GM12878 (cell line): Measurements from ENCODE around the gene IER2. TPM values are rescaled to one million over a fixed set of nuclear protein-coding genes. Genes with fewer than 3 reads are reported as not detected.

ENCODE experiments used
- ATF3 ChIP-seq: IDR thresholded peaks from 2 replicates; pipeline ENCODE4 v1.6.1; 2011; ENCODE audit warnings: low read depth, mild to moderate bottlenecking, low read length, moderate library complexity, borderline replicate concordance; ENCODE audit errors: extremely low read depth
- BCL11A ChIP-seq: IDR thresholded peaks from 2 replicates; pipeline ENCODE4 v1.6.1; 2011; ENCODE audit warnings: low read depth, low read length
- BHLHE40 ChIP-seq, 2 experiments: fragments of 450-650 bp in 1 of 2; IDR thresholded peaks; 2 replicates each; pipeline ENCODE4 v1.6.1; 2011 to 2017; ENCODE audit warnings: low read depth in 2 of 2, borderline replicate concordance in 1 of 2, improper control_type of control experiment in 1 of 2, low read length in 1 of 2, mild to moderate bottlenecking in 1 of 2
- CBFB ChIP-seq: IDR thresholded peaks from 2 replicates; pipeline ENCODE4 v1.6.1; 2016; ENCODE audit warnings: antibody characterized with exemption, low read depth
- CREB1 ChIP-seq: IDR thresholded peaks from 2 replicates; pipeline ENCODE4 v1.6.1; 2012; ENCODE audit warnings: low read depth, mild to moderate bottlenecking, inconsistent platforms
- CREM ChIP-seq: IDR thresholded peaks from 2 replicates; pipeline ENCODE4 v1.6.1; 2014; ENCODE audit warnings: antibody characterized with exemption, low read depth
- CTCF ChIP-seq, 3 experiments: IDR thresholded peaks in 2 of 3; conservative IDR thresholded peaks in 1 of 3; 2 replicates each; pipeline ENCODE4 v1.5.1; 2011; ENCODE audit warnings: low read depth in 3 of 3, low read length in 3 of 3, mild to moderate bottlenecking in 3 of 3, control low read depth in 2 of 3, moderate library complexity in 2 of 3, inconsistent platforms in 1 of 3, mixed read lengths in 1 of 3; ENCODE audit not compliant: control insufficient read depth in 2 of 3, insufficient read depth in 1 of 3; ENCODE audit errors: extremely low read depth in 1 of 3
- EGR1 ChIP-seq, 2 experiments: IDR thresholded peaks; 1 replicate in 1 of 2; 2 replicates in 1 of 2; pipeline ENCODE4 v1.6.1; 2011 to 2012; ENCODE audit warnings: low read depth in 2 of 2, low read length in 2 of 2, borderline replicate concordance in 1 of 2, mild to moderate bottlenecking in 1 of 2, moderate library complexity in 1 of 2
- IKZF1 ChIP-seq: fragments of 450-650 bp; conservative IDR thresholded peaks from 2 replicates; pipeline ENCODE4 v1.6.1; 2017; ENCODE audit warnings: antibody characterized with exemption, mild to moderate bottlenecking
- IKZF2 ChIP-seq, 2 experiments: fragments of 450-650 bp; IDR thresholded peaks; 2 replicates each; pipeline ENCODE4 v1.6.1; 2017; ENCODE audit warnings: mild to moderate bottlenecking in 2 of 2, moderate library complexity in 2 of 2
- MEF2A ChIP-seq: IDR thresholded peaks from 2 replicates; pipeline ENCODE4 v1.6.1; 2011; ENCODE audit warnings: low read depth, mild to moderate bottlenecking, low read length, moderate library complexity; ENCODE audit not compliant: insufficient read depth
- MEF2B ChIP-seq: fragments of 450-650 bp; IDR thresholded peaks from 2 replicates; pipeline ENCODE4 v1.6.1; 2018; ENCODE audit warnings: mild to moderate bottlenecking, moderate library complexity; ENCODE audit not compliant: partially characterized antibody, poor library complexity, severe bottlenecking
- NBN ChIP-seq: fragments of 450-650 bp; IDR thresholded peaks from 2 replicates; pipeline ENCODE4 v1.6.1; 2016
- NR2F1 ChIP-seq: fragments of 450-650 bp; conservative IDR thresholded peaks from 2 replicates; pipeline ENCODE4 v1.6.1; 2017; ENCODE audit warnings: mild to moderate bottlenecking
- RCOR1 ChIP-seq: conservative IDR thresholded peaks from 2 replicates; pipeline ENCODE4 v1.6.1; 2012; ENCODE audit warnings: low read depth, low read length, improper control_type of control experiment
- RUNX3 ChIP-seq: IDR thresholded peaks from 2 replicates; pipeline ENCODE4 v1.6.1; 2012; ENCODE audit warnings: low read length, inconsistent platforms
- SKIL ChIP-seq: fragments of 450-650 bp; IDR thresholded peaks from 2 replicates; pipeline ENCODE4 v1.6.1; 2017; ENCODE audit warnings: mild to moderate bottlenecking, low read depth, inconsistent platforms; ENCODE audit not compliant: poor library complexity, severe bottlenecking
- TCF3 ChIP-seq: IDR thresholded peaks from 2 replicates; pipeline ENCODE4 v1.6.1; 2012; ENCODE audit warnings: low read depth, mild to moderate bottlenecking, low read length, borderline replicate concordance; ENCODE audit not compliant: insufficient read depth
- YY1 ChIP-seq: IDR thresholded peaks from 2 replicates; pipeline ENCODE4 v1.6.1; 2011; ENCODE audit warnings: low read depth, mild to moderate bottlenecking, low read length
- ZBED1 ChIP-seq: IDR thresholded peaks from 2 replicates; pipeline ENCODE4 v1.6.1; 2016; ENCODE audit warnings: borderline replicate concordance
- ZBTB11 ChIP-seq: fragments of 450-650 bp; formaldehyde crosslinking; IDR thresholded peaks from 2 replicates; pipeline ENCODE4 v1.5.0; 2022; ENCODE audit warnings: mild to moderate bottlenecking, missing genetic modification characterization
- polyA plus RNA-seq, 11 experiments: library from polyadenylated mRNA; depleted of rRNA in 4 of 11; unstranded in 6 of 11; stranded (reverse) in 5 of 11; fragments of >200 nt; fragmentation: Nextera tagmentation in 4 of 11; fragmentation: Illumina TruSeq in 1 of 11; extraction: Ambion mirVana in 4 of 11; extraction: Trizol in 1 of 11; gene quantifications; 1 replicate in 1 of 11; 2 replicates in 10 of 11; pipeline versions ENCODE4 v1.2.1 to v1.2.3, GENCODE V29; 2011 to 2016; ENCODE audit warnings: inconsistent platforms in 2 of 11, missing spikeins in 2 of 11, low read depth in 1 of 11
- total RNA-seq, 4 experiments: library from RNA; depleted of rRNA in 3 of 4; stranded (reverse); fragments of >200 nt in 3 of 4; fragmentation: Illumina TruSeq in 1 of 4; extraction: Trizol in 1 of 4; gene quantifications; 2 replicates each; pipeline versions ENCODE4 v1.2.1 to v1.2.3, GENCODE V29; 2013 to 2021

The IER2 gene
- total and polyA plus RNA-seq, 10 of the 15 experiments (the other 5 are each of a cell fraction or from before 2014, with no cell fraction given): 2.8 to 94.5 (median 24.9) TPM

- TF ChIP-seq ZBTB11 (CRISPR knock-in tag) (no peak), MEF2B (peak; percentile 83), CREM (peak; percentile 69; the same call in 1 of the 2 replicates), TCF3 (peak; percentile 62; the same call in 1 of the 2 replicates), NR2F1 (peak; percentile 64), IKZF2 (IDR thresholded peaks at IDR 0.05) (peak; percentile 73 to 79), IKZF1 (peak; percentile 91), ATF3 (no peak), ZBED1 (0 out of 2 replicates have a peak, but pooled peaks have one; percentile 28), YY1 (peak; percentile 8; the same call in 1 of the 2 replicates), SKIL (peak; percentile 21), RUNX3 (peak; percentile 88), CBFB (peak; percentile 68), CTCF (IDR thresholded peaks at IDR 0.05 in 2 of 3, conservative IDR thresholded peaks at IDR 0.05 in 1 of 3; ENCODE audit: control insufficient read depth in 2 of 3, extremely low read depth in 1 of 3, insufficient read depth in 1 of 3, low read depth in 3 of 3, low read length in 3 of 3) (no peak), BHLHE40 (IDR thresholded peaks at IDR 0.05; ENCODE audit: borderline replicate concordance in 1 of 2, low read depth in 2 of 2, low read length in 1 of 2) (peak; percentile 88 to 94), RCOR1 (0 out of 2 replicates have a peak, but pooled peaks have one; percentile 47), NBN (peak; percentile 72; the same call in 1 of the 2 replicates), MEF2A (peak; percentile 92), CREB1 (peak; percentile 39; the same call in 1 of the 2 replicates), BCL11A (0 out of 2 replicates have a peak, but pooled peaks have one; percentile 18), EGR1 (IDR thresholded peaks at IDR 0.05; ENCODE audit: borderline replicate concordance in 1 of 2, low read depth in 2 of 2, low read length in 2 of 2) (peak in 1 of 2 experiments; percentile 72; a peak in 1 of 3 replicates)
Measured at GRCh38 chr19:13181747-13182388, 31.7 kb downstream of the IER2 start (continued).
